ENCODE results near the gene COL5A1. TPM values are rescaled to one million over a fixed set of nuclear protein-coding genes. Genes with fewer than 3 reads are reported as not detected.

COL5A1 gene
- total RNA-seq, 1 donor: 295 TPM

GRCh38 chr9:134794663-134795370 lies 153.2 kb downstream of the COL5A1 start:
- H3K4me3 ChIP-seq (ENCODE audit: low read depth, low read length): no peak overlapping the region
- TF ChIP-seq CTCF (IDR thresholded peaks at IDR 0.05; ENCODE audit: insufficient read depth, low read depth, low read length): no peak
- DNase-seq (ENCODE audit: low read depth): no peak

- TF ChIP-seq CTCF (IDR thresholded peaks at IDR 0.05; ENCODE audit: insufficient read depth, low read depth, low read length): no peak
- no peak for DNase-seq (ENCODE audit: low read depth)
- no peak overlapping the region for H3K4me3 ChIP-seq (ENCODE audit: low read depth, low read length)
Observed at GRCh38 chr9:134795446-134795845, 153.8 kb downstream of the COL5A1 start.

- no peak for DNase-seq (ENCODE audit: low read depth)
- TF ChIP-seq CTCF (IDR thresholded peaks at IDR 0.05; ENCODE audit: insufficient read depth, low read depth, low read length): no peak
- H3K4me3 ChIP-seq (ENCODE audit: low read depth, low read length): no peak overlapping the region
Observed at GRCh38 chr9:134796882-134797281, 155.3 kb downstream of the COL5A1 start.

- H3K4me3 ChIP-seq (ENCODE audit: low read depth, low read length): no peak overlapping the region
- TF ChIP-seq CTCF (IDR thresholded peaks at IDR 0.05; ENCODE audit: insufficient read depth, low read depth, low read length): no peak
- no peak for DNase-seq (ENCODE audit: low read depth)
Observed at GRCh38 chr9:134800791-134801339, 159.3 kb downstream of the COL5A1 start.

GRCh38 chr9:134802216-134802795 lies 160.7 kb downstream of the COL5A1 start:
- no peak for DNase-seq (ENCODE audit: low read depth)
- no peak for TF ChIP-seq CTCF (IDR thresholded peaks at IDR 0.05; ENCODE audit: insufficient read depth, low read depth, low read length)
- no peak overlapping the region for H3K4me3 ChIP-seq (ENCODE audit: low read depth, low read length)

- TF ChIP-seq CTCF (IDR thresholded peaks at IDR 0.05; ENCODE audit: insufficient read depth, low read depth, low read length): no peak
- DNase-seq (ENCODE audit: low read depth): no peak
- no peak overlapping the region for H3K4me3 ChIP-seq (ENCODE audit: low read depth, low read length)
Observed at GRCh38 chr9:134804871-134805270, 163.3 kb downstream of the COL5A1 start.

Data from fibroblast of villous mesenchyme (primary cell).